GM11168 (cell line): Measurements from ENCODE around the gene GALNT3.

ENCODE experiments used
- in situ Hi-C: fragments of 300-500 bp; cut with MboI; formaldehyde crosslinking; loops from one replicate; pipeline ENCODE4 v1.12.0; 2022; ENCODE audit warnings: low sequenced_read_pairs; ENCODE audit not compliant: unreplicated experiment

GALNT3 gene

DNA sequence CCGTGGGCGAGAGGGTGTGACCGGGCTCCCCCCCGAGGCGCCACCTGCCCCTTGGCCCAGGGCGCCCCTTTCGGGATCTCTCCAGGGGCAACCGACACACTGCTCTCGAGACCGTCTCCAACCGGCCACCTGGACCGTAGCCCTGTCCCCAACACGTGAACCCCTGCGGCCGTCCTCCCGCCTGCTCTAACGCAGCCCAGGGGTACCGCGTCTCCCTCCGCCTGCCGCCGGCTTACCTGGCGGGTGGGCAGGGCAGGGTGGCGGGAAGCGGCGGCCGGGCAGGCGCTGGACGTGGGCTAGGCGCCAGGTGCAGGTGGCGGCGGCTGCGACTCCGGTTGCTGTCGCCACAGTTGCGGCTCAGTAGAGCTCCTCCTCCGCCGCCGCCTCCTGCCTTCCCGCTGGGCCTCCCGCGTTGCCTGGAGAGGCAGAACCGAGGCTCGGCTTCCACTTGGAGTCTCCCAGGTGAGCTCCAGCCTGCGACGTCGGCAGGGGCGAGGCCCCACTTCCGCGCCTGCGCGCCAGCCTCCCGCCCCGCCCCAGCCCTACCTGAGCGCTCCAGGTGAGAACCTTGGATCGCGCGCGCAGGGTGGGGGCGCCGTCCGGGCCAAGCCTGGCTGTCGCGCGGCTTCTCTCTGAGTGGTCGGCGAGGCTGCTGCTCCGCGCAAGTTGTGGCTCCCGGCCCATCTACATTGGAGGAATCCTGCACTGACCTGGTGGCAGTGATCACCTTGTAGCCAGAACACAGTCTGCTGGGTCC is at the start of gene GALNT3:
Gene GALNT3 (minus strand): TSS at position 469 of the 757 bp plus-strand sequence. CDS start 23,547 bp downstream, outside the sequence.
- in situ Hi-C loops, result no loop called here

DNA sequence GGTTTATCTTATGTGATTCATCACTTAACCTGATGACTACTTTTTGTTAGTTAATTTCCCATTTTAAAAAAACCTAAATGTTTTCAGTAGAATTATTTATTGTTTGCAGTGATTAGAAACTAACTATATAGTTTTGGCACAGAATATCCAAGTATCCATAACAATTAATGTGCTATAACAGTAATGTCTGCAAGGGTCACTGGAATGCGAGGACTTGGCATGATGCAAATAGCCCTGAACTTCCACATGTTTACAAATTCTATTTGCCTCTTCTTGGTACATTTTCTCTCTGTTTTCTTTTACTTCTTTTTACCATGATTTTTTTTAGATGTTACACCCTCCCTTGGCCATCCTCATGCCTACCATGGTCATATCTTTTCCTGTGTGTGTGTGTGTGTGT is 49.3 kb upstream of the GALNT3 start:
- in situ Hi-C loops, result no loop called here

DNA sequence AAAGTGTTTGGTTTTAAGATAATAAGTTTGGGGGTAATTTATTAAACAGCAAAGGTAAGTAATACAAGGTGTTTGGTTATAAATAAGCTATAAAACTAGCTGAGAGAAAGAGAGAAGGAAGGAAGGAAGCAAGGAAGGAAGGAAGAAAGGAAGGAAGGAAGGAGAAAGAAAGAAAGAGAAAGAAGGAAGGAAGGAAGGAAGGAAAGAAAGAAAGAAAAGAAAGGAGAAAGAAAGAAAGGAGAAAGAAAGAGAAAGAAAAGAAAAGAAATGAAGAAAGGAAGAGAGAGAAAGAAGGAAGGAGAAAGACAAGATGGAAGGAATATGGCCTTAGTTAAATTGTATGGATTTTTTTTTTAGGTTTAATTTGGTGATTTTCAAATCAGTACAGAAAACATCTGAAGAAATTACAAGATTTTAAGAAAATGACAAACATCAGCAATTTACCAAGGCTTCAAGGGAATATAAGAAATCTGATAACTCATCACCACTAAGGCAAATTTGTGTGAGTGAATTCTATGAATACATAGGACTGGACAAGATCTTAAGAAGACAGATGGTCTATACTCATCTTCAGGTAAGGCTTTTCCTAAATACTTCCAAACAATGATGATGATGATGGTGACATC is 46.4 kb upstream of the GALNT3 start:
- in situ Hi-C loops, result no loop called here

- in situ Hi-C loops, result no loop called here
Observed at GRCh38 chr2:165839610-165840009, 45.6 kb upstream of the GALNT3 start.

DNA sequence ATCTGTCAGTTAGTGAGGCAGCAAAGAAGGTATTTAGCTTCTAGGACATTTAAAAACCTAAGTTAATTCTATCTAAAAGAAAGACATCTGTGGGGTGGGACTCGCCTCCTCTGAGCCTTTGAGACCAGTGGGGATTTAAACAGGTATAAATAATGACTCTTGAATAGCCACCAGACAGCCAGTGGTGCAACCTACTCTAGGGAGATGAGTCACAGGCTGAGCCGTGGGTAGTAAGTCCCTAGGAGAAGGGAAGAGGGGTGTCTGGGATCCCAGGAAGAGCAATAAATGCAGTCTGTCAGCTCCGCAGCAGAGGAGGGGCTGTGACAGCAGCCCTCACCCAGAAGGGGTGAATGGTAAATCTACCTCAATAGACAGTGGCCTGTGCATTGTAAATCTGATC is 43.1 kb upstream of the GALNT3 start:
- in situ Hi-C loops, result no loop called here

- in situ Hi-C loops, result no loop called here
Observed at GRCh38 chr2:165835363-165835762, 41.3 kb upstream of the GALNT3 start.

GRCh38 chr2:165833156-165833555 is 39.1 kb upstream of the GALNT3 start:
- in situ Hi-C loops, result no loop called here

DNA sequence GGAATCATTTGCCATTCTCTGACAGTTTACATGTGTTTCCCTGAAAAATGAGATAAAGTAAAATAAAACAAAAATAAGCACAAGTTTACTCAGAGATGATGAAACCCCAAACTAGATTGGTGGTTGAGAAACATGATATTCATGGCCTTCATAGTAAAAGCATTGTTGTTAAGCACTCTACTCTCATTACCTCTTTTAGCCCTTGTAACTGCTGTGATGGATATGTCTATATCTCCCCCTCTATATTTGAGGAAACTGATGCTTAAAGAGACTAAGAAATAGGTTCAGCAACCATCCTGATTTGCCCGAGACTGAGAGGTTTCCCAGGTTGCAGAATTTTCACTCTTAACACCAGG is 33.9 kb upstream of the GALNT3 start:
- in situ Hi-C loops, result no loop called here

DNA sequence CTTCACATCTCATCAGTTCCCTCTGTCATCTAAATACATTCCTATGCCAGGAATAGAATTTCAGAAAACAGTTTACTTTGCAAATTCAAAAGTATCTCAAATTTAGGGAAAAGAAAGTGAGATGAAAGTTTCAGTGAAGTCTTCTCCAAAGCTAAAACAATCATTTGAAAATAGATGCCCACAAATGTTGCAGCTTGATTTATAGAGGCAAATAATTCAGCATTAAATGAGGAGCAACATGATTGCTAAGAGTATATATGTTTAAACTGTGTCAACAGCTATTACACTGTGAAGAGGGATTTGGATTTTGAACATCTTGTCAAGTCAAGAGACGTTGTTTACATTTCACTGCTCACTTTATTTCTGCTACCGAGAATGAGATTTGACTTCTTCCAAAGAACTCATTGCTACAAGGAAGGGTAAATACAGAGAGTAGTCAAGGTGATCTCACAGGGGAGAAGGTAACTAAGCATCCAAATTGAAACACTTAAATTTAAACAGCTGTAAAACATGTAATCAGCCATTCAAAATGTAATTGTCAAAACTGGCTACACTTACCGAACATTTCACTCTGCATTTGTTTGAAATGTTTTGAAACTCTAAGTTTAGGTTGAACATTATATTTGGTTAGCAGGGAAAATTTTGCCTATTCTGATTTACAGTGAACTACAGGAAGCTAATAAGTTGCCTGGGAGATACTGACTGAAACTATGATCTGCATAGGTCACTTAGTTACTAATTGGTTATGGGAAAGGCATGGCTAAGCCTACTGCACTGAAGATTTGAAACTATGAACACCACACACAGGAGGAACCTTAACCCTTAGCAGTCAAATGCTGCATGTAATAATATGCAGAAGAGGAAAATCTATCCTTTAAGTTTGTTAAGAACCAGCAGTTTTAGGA is 33.2 kb upstream of the GALNT3 start:
- in situ Hi-C loops, result no loop called here

- in situ Hi-C loops, result no loop called here
Observed at GRCh38 chr2:165825041-165825440, 31.0 kb upstream of the GALNT3 start.

GRCh38 chr2:165820296-165820695 is 26.2 kb upstream of the GALNT3 start:
- in situ Hi-C loops, result no loop called here

DNA sequence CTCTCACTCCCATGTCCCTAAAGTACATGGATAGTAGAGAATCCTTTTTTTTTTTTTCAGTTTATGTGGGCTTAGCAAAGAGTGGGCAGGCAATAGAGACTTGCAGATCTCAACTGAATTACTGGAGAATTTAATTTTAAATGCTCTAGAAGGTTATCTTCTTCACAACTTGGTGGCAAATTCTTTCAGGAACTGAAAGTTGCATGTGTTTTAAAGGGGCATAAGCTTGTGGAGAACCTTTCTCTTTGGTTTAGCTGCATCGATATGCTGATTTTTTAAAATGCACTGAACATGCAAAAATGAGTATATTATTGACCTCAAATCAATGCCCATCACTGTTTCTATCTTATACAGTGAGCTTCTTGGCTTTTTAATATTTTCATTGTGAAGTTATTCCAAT is 24.9 kb upstream of the GALNT3 start:
- in situ Hi-C loops, result no loop called here

DNA sequence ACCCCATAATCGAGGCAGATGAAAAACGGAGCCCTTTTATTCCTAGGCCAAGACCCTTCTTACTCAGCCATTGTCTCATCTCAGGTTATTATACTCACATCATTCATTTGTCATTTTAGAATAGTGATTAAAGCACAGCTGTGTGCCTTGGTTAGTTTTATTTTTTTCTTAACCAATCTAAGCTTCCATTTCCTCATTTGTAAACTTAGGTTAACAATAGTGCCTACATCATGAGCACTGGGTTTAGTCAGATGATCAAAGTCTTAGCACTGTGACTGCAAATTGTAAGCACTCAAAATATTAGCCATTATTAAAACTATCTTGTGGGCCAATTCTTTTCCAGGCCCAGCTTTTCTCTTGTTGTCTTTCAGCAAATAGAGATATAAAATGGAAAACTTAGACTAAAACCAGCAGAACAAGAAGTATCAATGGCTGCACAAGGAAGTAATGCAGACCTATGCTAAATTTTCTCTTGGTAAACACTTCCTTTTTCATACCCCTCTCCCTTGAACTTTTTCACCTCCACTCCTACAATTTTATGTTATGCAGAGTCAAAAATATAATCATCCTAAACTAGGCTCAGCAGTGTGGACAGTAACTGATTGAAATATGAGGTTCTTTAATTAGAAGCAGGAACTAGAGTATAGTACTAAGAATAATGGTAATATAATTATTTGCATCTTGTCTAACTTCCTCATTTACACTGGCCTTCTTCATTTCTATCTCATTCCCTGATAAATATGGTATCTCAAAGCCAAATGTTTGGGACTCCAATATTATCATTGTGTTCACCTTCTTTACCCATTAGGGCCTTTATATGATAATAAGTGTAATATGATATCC is 21.5 kb upstream of the GALNT3 start:
- in situ Hi-C loops, result no loop called here

GRCh38 chr2:165814473-165814872 is 20.4 kb upstream of the GALNT3 start:
- in situ Hi-C loops, result no loop called here

GRCh38 chr2:165811592-165812370 is 17.7 kb upstream of the GALNT3 start:
- in situ Hi-C loops, result no loop called here

- in situ Hi-C loops, result no loop called here
Observed at GRCh38 chr2:165810418-165810817, 16.4 kb upstream of the GALNT3 start.

DNA sequence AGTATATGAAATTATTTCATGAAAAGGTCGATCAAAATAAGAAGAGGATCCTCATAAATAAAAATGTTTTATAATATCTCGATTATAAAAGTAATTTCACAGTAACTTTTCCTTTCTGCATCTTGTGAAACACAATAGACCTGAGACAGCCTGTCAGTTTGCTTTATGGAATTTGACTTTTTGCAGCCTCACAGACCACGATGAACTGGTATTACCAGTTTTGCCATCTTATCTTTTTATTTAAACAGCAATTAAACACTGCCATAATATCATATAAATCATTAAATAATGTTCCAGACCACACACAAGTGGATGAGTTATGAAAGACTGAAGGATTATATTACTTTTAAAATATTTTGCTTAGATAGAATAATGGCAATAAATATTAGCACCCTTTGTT is 10.7 kb upstream of the GALNT3 start:
- in situ Hi-C loops, result no loop called here

DNA sequence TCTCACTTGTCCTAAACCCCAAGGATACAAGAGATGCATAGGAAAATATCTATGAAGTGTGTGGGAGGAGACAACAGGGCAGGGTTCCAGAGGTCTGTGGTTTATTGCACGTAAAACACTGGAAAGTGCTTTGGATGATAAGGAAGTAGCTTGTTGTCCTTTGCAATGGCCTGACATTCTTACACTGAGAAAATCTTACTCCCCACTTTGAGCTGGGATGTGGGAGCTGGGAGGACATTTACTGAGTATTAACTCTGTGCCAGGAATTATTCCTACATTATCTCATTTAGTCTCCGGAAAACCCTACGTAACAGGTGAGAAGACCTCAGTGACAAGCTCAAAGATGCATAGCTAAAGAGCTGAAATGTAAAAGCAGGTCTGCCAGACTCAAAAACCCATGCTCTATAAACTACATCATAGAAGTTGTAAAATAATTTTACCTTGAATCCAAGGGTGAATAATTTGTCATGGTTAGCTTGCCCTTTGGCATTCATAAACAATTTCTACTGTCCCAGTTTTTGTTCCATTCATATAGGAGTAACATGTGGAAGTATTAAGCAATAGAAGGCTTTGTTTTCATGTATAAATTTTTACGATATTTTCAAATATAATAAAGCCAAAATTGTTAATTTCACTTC is 9.2 kb upstream of the GALNT3 start:
- in situ Hi-C loops, result no loop called here

- in situ Hi-C loops, result no loop called here
Observed at GRCh38 chr2:165801176-165801575, 7.1 kb upstream of the GALNT3 start.
